Pancreas (tissue), 10 donors: ENCODE data around the gene POLR3A. TPM values are rescaled to one million over a fixed set of nuclear protein-coding genes. Genes with fewer than 3 reads are reported as not detected.

Experiments
- ATAC-seq, 4 donors: fragments of 200-7000 bp; cut with Tn5 transposase; one replicate each; pipeline versions ENCODE4 v1.8.0 to v1.9.1; 2020; ENCODE audit warnings: mild to moderate bottlenecking in 4 of 4, moderate library complexity in 4 of 4
- DNase-seq, 6 donors: peaks; one replicate each; pipeline ENCODE4 v3.0.0-alpha.2; 2020
- FAIRE-seq: peaks from 2 replicates; lab custom pipeline; 2012; peaks lifted over from hg19 to GRCh38; lab: Jason Lieb, UNC
- H3K27ac ChIP-seq, 4 donors: fragments of 200-600 bp; sonication (generic); 1 replicate in 3 of 4; 2 replicates in 1 of 4; pipeline versions ENCODE4 v1.5.0 to v1.8.0; 2020
- H3K27me3 ChIP-seq, 4 donors: fragments of 200-600 bp; one replicate each; pipeline ENCODE4 v1.8.0; 2021
- H3K36me3 ChIP-seq, 3 donors: fragments of 200-600 bp; sonication (generic) in 1 of 3; one replicate each; pipeline versions ENCODE4 v1.5.0 to v1.8.0; 2020 to 2021
- H3K4me1 ChIP-seq, 3 donors: fragments of 200-600 bp; one replicate each; pipeline ENCODE4 v1.8.0; 2021
- H3K4me3 ChIP-seq, 4 donors: fragments of 200-600 bp; sonication (generic) in 2 of 4; one replicate each; pipeline versions ENCODE4 v1.5.0 to v1.8.0; 2020 to 2021
- H3K9me3 ChIP-seq, 4 donors: fragments of 200-600 bp; one replicate each; pipeline ENCODE4 v1.8.0; 2021
- WGBS, 2 donors: extraction: QIAGEN DNeasy Blood & Tissue Kit; methylation state at CpG; one replicate each; pipeline ENCODE4 v1.1.7; 2013; 5-methylcytosine and 5-hydroxymethylcytosine counted together
- intact Hi-C, 3 donors: fragments of 100-400 bp; cut with DNase I; formaldehyde crosslinking; loops; one replicate each; pipeline versions ENCODE4 v1.11.1 to v1.14.2; 2022
- polyA plus RNA-seq, 2 donors: library from polyadenylated mRNA; stranded (reverse); fragments of 200-250 nt; gene quantifications; one replicate each; pipeline ENCODE4 v1.2.3, GENCODE V29; 2013
- total RNA-seq, 6 donors: library from RNA; stranded (reverse); fragmentation: NEBNext Ultra II Directional in 4 of 6; extraction: Animal tissue kit (Norgen Biotek cat#: 25700) in 4 of 6; gene quantifications; one replicate each; pipeline versions ENCODE4 v1.2.1 to v1.2.4, GENCODE V29; 2021 to 2023
- TF ChIP-seq, protein P1 (sequence below), 4 donors: fragments of 200-600 bp; sonication (generic) in 3 of 4; IDR thresholded peaks; one replicate each; pipeline versions ENCODE4 v1.5.0 to v1.8.0; 2021; ENCODE audit warnings: antibody characterized with exemption in 4 of 4
- donor health status: healthy with polysubstance abuse.
- donor health status: DM: no; HTN: no; CAD: no; lungs with moderate emphysema.
- donor health status: DM: no; HTN: no; CAD: no.
- donor health status: control.
- donor health status: control.
- donor health status: Bipolar disorder and iron deficiency.
- donor health status: DM: yes; HTN: yes; CAD: no.
- donor health status: DM: no; HTN: no; CAD: no.
- donor health status: DM: no; HTN: no; CAD: no.
- donor health status: DM: yes; HTN: yes; CAD: no.

The POLR3A gene
- total and polyA plus RNA-seq, 8 donors, result 4.0 to 7.4 (median 5.4) TPM

DNA sequence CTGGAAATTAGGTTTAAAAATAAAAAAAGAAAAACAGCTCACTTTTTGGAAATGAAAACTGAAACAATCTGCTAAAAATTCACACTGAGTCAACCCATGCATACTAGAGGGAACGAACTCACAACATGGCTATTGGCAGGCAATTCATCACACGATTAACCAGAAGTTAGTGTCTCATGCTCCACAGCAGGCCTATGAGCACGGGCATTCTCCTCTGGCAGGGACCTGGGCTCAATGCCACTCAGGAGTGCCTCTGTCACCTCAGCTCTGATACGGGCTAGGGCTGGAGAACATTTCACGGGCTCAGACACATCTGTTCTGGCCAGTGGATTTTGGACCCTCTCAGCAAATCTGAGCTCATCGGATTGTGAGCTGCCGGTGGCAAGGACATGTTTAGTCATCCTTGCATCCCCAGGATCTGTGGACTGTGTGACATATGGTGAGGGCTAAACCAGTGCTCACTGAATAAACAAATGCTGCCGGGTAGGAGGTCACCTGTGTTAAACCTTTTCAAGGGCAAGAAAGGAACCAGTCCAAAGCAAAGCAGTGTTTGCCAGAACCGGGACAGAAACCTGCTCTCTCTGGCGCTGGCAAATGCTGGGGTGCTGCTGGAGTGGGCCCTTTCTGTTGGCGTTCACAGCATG lies 40.1 kb downstream of the POLR3A start:
- Histone ChIP-seq H3K27ac (peak overlapping the region in 1 of 4 donors; percentile 15), H3K4me1 (peaks cover 0 to 6% (median 0%) of the 10 kb centered on the region in 3 donors), H3K27me3 (no peaks in the 10 kb centered on the region), H3K9me3 (no peaks in the 10 kb centered on the region), H3K36me3 (peaks cover 0 to 56% (median 19%) of the 10 kb centered on the region in 3 donors), H3K4me3 (no peak overlapping the region)
- peak; percentile 86 to 95 (median 92) for ATAC-seq
- intact Hi-C loops, result no loop called here
- WGBS, 2 donors, result 39 to 41% methylated on average over 11 of the region's 11 CpGs
- no peak for FAIRE-seq
- TF ChIP-seq, protein P1, sequence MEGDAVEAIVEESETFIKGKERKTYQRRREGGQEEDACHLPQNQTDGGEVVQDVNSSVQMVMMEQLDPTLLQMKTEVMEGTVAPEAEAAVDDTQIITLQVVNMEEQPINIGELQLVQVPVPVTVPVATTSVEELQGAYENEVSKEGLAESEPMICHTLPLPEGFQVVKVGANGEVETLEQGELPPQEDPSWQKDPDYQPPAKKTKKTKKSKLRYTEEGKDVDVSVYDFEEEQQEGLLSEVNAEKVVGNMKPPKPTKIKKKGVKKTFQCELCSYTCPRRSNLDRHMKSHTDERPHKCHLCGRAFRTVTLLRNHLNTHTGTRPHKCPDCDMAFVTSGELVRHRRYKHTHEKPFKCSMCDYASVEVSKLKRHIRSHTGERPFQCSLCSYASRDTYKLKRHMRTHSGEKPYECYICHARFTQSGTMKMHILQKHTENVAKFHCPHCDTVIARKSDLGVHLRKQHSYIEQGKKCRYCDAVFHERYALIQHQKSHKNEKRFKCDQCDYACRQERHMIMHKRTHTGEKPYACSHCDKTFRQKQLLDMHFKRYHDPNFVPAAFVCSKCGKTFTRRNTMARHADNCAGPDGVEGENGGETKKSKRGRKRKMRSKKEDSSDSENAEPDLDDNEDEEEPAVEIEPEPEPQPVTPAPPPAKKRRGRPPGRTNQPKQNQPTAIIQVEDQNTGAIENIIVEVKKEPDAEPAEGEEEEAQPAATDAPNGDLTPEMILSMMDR (IDR thresholded peaks at IDR 0.05), result no peak
- peak in 4 of 6 donors; percentile 36 to 65 (median 51) for DNase-seq

DNA sequence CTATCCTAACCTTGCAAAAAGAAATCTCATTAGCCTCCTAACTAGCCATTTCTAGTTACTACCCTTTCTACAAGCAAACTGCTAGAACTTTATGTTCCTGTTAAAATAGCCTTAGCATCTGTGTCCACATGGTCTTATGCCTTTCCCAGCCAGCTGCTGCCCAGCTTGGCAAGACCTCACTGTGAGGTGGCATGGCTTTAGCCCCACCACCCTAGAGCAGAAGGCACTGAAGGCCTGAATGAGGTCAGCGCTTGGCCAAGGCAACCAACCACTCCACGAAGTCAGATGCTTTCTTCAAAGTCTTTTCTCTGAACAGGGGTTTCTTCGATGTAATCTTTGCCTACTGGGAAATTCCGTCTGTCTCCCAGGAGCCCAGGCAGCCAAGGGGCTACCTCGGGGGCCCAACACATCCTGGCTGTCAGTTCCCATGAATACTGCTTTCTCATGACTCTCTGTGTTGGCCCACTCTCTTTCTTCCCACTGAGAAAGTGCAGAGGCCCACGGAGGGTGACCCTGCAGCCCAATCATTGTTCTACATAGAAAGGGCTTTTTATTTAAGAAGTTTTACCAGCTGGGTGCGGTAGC lies 41.6 kb downstream of the POLR3A start:
- Histone ChIP-seq H3K27ac (no peak overlapping the region), H3K9me3 (no peaks in the 10 kb centered on the region), H3K4me3 (no peak overlapping the region), H3K27me3 (no peaks in the 10 kb centered on the region), H3K36me3 (peaks cover 0 to 70% (median 31%) of the 10 kb centered on the region in 3 donors), H3K4me1 (peaks cover 0 to 6% (median 0%) of the 10 kb centered on the region in 3 donors)
- intact Hi-C loops, result no loop called here
- DNase-seq (no peak), ATAC-seq (no peak), FAIRE-seq (no peak)
- WGBS, 2 donors, result 93 to 94% methylated on average over 7 of the region's 7 CpGs
- TF ChIP-seq, protein P1 (IDR thresholded peaks at IDR 0.05), result no peak

DNA sequence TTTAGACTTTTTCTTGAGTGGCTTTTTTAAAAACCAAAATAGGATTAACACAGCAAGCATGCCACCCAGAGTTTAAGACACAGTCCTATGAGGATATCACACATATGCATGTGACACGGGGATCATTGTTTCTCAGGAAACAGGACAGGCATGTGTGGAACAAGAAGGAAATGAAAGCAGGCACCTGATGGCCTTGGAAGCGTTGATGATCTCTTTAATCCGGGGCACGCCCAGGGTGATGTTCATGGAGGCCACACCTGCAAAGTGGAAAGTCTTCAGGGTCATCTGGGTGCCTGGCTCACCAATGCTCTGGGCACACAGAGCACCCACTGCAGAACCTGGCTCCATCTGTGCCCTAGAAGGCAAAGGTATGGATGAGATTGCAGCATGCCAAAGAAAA lies 44.3 kb downstream of the POLR3A start:
- Histone ChIP-seq H3K27ac (no peak overlapping the region), H3K9me3 (no peaks in the 10 kb centered on the region), H3K4me1 (peaks cover 0 to 6% (median 0%) of the 10 kb centered on the region in 3 donors), H3K27me3 (no peaks in the 10 kb centered on the region), H3K4me3 (no peak overlapping the region), H3K36me3 (peaks cover 0 to 77% (median 37%) of the 10 kb centered on the region in 3 donors)
- intact Hi-C loops, result no loop called here
- DNase-seq (no peak), FAIRE-seq (no peak), ATAC-seq (no peak)
- TF ChIP-seq, protein P1 (IDR thresholded peaks at IDR 0.05), result no peak
- WGBS, 2 donors, result 77 to 85% methylated on average over 4 of the region's 4 CpGs

DNA sequence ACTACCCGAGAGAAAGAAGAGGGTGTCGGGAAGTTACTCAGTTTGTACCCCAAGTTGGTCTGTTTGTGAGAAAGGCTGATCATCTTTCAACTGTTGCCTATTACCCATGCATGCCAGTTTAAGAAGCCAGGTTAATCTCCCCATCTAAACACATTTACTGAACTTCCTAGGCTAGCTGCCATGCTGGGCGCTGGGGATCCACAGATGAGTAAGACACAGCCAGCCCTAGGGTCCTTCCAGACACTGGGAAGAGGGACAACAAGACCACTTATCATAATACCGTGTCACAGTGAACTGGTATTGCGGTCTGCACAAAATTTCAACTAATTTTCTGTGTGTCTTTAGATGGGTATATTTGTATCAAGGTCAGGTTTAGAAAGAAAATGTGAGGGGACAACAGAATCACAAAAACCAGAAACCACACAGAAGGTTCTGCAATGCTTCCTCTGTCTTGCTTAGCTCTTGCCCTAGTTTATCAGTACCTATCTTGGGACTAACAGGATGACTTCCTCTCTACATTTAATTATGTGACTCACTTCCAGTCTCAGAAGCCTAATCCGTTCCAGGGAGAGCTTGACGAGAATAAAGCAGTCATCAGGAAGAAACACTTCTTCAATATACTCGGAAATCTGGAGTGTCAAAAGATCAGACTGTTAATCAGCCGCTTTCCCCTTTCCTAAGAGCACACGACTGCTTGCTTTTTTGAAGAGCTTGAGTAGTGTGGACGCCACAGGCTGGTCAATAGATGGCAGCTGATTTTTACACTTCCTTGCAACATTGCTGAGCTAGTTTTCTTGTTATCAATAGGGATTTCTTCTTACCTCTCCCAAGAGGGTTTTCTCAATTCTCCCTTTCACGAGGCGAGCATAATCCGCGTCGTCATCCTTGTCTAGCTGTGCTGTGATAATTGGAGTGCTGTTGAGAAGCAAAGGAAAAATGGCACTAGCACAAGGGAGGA lies 45.7 kb downstream of the POLR3A start:
- TF ChIP-seq, protein P1 (IDR thresholded peaks at IDR 0.05), result no peak
- peaks cover 0 to 83% (median 47%) of the 10 kb centered on the region in 3 donors for H3K36me3 ChIP-seq
- intact Hi-C loops, result no loop called here
- FAIRE-seq (no peak), DNase-seq (no peak), ATAC-seq (peak in 1 of 4 donors; percentile 37)
- no peaks in the 10 kb centered on the region for H3K4me1 ChIP-seq
- no peaks in the 10 kb centered on the region for H3K9me3 ChIP-seq
- no peak overlapping the region for H3K4me3 ChIP-seq
- H3K27me3 ChIP-seq, result no peaks in the 10 kb centered on the region
- no peak overlapping the region for H3K27ac ChIP-seq
- WGBS, 2 donors, result 79 to 82% methylated on average over 16 of the region's 16 CpGs
